Measurements from ENCODE around the gene PTPRZ1.

PTPRZ1 gene

GRCh38 chr7:121901026-121901425 is 28.1 kb downstream of the PTPRZ1 start:
- DNase-seq = no peak

DNA sequence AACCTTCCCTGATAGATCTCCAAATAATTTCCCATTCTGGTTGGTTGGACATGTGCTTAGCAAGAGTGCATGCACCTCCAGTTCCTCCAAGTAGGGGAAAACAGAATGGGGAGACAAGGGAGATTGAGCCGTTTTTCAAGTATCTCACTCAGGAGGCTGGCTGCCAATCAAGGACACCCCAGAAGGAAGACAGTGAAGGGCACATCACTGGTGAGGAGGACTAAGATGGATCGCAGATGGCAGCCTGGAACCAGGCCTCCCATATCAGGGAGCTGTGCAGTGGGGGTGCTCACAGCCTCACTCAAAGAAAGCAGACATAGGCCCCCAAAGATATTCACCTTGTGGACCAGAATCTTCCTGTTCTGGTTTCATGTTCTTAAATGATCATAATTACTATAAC is 31.2 kb downstream of the PTPRZ1 start:
- DNase-seq = no peak

GRCh38 chr7:121908042-121908441 is 35.1 kb downstream of the PTPRZ1 start:
- no peak for DNase-seq

GRCh38 chr7:121909716-121910345 is 36.9 kb downstream of the PTPRZ1 start:
- DNase-seq = no peak

- DNase-seq = no peak
Observed at GRCh38 chr7:121913947-121914675, 41.1 kb downstream of the PTPRZ1 start.

- DNase-seq = no peak
Observed at GRCh38 chr7:121914676-121915279, 41.8 kb downstream of the PTPRZ1 start.

GRCh38 chr7:121916211-121916610 is 43.2 kb downstream of the PTPRZ1 start:
- no peak for DNase-seq

GRCh38 chr7:121919986-121920385 is 47.0 kb downstream of the PTPRZ1 start:
- DNase-seq = no peak

GRCh38 chr7:121924269-121925186 is 51.6 kb downstream of the PTPRZ1 start:
- no peak for DNase-seq

DNA sequence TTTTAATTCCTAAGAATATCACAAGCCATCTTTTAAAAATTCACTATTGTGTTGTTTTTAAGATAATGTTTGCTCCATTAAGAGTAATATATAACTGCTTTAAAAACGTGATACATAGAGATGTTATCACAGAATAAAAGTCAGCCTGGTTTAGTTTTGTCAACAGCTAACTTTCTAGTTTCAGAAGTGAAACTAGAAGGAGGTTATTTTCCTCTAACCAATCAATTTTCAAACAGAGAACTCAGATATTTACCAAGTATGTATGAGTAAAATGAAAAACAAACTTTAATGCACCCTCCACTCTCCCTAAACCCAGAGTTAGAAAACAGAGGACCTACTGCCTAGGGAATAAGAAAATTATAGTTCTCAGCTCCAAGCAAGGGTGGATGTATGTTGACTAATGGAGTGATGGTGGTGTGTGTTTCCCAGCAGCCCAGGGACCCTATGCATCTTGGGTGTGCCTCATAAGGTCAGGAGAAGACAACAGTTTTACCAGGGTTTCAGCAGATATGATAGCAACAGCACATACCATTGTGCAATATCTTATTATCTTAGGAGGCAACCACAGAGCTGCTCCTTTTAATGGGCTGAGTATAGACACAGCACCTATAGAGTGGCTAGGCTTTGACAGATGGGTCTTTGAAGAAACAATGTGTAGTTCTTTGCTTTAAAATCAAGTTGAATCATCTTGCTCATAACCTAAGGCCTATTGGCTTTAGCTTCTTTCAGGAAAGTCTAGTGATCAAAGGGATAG is 58.4 kb downstream of the PTPRZ1 start:
- no peak for DNase-seq

GRCh38 chr7:121932768-121933167 is 59.8 kb downstream of the PTPRZ1 start:
- DNase-seq = no peak

GRCh38 chr7:121936951-121937623 is 64.1 kb downstream of the PTPRZ1 start:
- DNase-seq = no peak

DNA sequence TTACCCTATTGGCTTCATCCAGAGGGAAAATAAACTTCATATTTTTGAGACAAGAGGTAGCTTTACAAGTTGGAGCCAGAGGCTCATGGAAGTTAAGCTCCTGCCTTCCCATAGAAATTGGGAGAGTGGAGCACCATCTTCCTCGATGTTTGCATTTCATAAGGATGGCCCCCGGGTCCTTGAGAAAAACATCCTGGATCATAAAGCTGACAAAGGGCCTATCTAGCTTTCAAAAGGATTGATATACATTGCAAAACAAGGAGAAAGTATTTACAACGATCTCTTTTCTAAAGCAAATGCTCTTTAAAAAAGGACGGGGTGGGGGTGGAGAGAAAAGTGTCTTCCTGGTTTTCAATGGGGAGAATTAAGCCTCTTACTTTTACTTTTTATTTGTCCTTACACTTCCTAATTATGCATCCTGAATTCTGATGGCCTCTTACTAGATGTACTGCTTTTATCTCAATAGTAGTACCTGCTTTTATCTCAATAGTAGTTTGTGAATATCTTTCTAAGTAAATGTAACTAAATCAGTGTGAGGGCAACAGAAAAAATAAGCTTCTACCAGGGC is 65.6 kb downstream of the PTPRZ1 start:
- DNase-seq = no peak

DNA sequence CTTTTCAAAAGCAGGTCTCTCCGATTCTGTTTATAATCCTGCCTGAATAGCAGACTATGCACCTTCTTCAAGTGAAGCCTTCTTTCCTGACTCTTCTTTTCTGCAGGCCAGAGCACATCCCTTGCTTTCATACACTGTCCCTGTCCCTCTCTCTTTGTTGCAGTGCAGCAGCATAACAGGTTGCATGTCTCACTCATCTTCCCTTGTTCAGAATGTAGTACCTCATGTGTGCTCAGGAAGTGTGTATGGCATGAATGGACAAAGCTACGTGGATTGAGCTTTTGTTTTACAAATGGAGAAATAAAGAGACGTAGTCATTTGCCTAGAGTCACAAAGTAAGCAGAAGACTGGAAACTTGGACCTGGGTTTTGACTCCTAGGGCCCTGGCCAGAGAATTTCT is 68.0 kb downstream of the PTPRZ1 start:
- DNase-seq = no peak

DNA sequence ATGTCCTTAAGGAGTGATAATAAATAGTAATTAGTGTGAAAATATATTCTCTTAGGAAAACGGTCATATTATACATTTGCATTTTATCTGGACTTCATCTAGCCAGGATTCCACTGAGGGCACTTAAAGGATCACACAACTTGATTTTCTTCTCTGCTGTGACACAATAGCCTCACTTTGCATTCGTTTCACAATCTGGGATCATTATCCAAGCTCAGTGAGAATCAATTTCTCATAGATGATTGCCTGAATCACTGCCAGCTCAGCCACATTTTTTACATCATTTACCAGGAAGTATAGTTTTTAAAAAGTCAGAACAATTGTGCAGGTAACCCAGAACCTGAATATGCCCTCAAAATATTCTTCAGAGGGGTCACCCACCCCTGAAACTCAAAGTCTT is 68.9 kb downstream of the PTPRZ1 start:
- DNase-seq = no peak

GRCh38 chr7:121945066-121945465 is 72.1 kb downstream of the PTPRZ1 start:
- no peak for DNase-seq

- DNase-seq = no peak
Observed at GRCh38 chr7:121945480-121946236, 72.7 kb downstream of the PTPRZ1 start.

DNA sequence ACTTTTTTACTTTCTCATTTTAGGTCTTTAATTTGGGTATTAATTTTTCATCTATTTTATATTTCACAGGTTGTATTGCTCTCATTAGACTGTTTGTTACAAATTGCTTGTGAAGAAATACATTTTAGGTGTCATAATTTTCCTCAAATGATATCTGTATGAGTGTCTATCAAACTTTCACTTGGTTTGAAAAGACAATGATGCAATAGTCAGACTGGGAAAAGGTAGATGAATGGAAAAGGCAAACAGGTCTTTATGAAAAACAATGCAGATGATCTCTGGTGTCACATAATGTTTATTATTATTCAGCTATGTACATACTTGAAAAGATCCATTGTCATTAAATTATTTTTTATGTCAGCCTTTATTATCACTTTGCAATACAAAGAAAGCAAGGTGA is 80.2 kb downstream of the PTPRZ1 start:
- no peak for DNase-seq

- no peak for DNase-seq
Observed at GRCh38 chr7:121953601-121954000, 80.6 kb downstream of the PTPRZ1 start.

DNA sequence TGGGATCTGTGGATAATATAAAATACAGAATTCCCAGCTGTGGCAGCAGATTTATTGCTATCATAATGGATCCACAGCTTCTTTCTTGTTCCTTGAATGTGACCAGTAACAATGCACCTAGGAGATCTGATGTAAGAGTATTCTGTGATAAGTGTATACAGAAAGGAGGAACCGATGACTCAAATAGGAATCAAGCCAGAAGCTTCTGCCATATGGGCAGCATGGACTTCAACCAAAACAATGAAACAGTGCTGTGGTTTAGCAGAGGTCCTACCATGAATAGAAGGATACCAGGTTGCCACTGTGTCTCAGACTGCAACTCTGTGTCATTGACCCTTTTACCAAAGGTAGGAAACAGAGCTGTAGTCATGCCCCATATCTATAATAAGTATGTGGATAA is 81.8 kb downstream of the PTPRZ1 start:
- DNase-seq = no peak

- no peak for DNase-seq
Observed at GRCh38 chr7:121957626-121958025, 84.7 kb downstream of the PTPRZ1 start.

Data from activated CD4-positive, CD25-positive, alpha-beta regulatory T cell (primary cell).